HG02588 (cell line): Measurements from ENCODE around the gene ACTN2.
"Not testable (repeated sequence)": the region's sequence is repeated elsewhere in the genome, so short reads cannot be mapped to it uniquely, and the experiment has no call there.

ENCODE experiments used
- ATAC-seq: cut with Tn5 transposase; IDR thresholded peaks from one replicate; pipeline ENCODE4 v1.9.1; 2021; ENCODE audit warnings: mild to moderate bottlenecking, moderate library complexity; ENCODE audit not compliant: unreplicated experiment

The ACTN2 gene

GRCh38 chr1:236685917-236686814, at the start of gene ACTN2:
ACTN2 (plus strand) TSS chr1:236686499; CDS start chr1:236686674, 175 bp downstream.
- peak; percentile 83 for ATAC-seq

DNA sequence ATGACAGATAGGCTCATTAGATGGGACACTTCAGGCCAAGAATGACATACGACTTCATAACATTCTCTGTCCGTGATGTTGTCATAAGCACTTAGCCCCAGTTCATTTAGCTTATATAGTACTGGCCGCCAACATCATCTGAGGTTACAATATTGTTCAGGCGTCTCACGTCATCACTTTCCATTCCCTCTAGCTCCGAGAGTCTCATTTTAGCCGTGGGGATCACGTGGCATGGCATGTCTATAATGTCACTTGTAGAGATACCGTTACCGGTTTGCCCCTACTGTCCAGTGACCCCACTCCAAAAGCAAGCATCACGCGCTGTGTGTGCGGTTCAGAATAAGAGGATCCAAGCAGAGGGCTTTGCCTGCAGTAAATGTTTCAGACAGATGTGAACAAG, 47.4 kb upstream of the ACTN2 start:
- ATAC-seq = no peak

DNA sequence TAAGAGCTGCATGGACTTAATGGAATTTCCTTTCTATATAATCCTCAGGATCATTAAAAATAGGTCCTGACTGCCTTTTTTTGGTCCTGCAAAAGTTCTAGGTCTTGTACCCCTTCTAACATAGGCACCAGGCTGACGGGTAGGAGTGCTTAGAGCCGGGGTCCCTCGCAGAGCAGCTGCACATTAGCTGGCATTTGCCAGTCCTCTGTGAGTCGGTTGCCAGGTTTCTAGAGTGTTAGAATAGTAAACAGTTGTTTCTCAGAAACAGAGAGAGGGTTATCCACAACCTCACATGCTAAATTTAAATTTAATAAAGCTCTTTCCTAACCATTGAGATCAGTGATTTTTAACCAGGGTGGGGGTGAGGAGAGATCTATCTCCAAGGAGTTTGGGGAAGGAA, 46.6 kb upstream of the ACTN2 start:
- no peak for ATAC-seq

GRCh38 chr1:236642763-236643162, 43.5 kb upstream of the ACTN2 start:
- ATAC-seq = no peak

DNA sequence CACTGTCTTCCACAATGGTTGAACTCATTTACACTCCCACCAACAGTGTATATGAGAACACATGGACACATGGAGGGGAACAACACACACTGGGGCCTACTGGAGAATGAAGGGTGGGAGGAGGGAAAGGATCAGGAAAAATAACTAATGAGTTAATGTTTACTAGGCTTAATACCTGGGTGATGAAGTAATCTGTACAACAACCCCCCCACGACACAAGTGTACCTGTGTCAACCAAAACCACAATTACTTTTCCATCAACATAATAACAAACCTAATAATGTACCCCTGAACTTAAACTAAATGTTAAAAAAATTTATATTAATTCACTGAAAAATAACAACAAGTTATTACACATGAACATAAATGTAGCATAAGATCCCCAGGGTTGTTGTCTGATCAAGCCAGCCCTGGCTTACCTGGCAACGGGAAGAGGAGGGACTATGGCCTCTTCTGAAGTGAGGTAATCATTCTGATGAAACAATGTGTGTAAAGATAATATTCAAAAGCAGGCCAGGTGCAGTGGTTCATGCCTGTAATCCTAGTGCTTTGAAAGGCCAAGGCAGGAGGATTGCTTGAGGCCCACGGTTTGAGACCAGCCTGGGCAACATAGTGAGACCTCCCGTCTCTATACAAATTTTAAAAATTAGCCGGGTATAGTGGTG, 41.2 kb upstream of the ACTN2 start:
- no peak for ATAC-seq

GRCh38 chr1:236654511-236654910, 31.8 kb upstream of the ACTN2 start:
- no peak for ATAC-seq

DNA sequence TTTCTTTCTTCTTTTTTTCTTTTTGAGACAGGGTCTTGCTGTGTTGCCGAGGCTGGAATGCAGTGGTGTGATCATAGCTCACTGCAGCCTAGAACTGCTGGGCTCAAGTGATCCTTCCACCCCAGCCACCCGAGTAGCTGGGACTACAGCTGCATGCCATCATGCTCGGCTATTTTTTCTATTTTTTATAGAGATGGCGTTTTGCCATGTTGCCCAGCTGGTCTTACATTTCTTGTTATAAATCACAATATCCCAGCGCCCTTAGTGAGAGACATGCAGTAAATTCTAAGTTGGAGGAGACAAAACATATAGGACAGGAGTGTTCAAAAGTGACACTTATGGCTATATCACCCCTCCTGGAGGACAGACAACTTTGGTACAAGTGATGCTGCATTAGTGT, 31.3 kb upstream of the ACTN2 start:
- ATAC-seq = no peak

- ATAC-seq = no peak
These were observed 28.9 kb upstream of the ACTN2 start for GRCh38 chr1:236657398-236657797.

- no peak for ATAC-seq
These were observed 26.3 kb upstream of the ACTN2 start for GRCh38 chr1:236659792-236660587.

GRCh38 chr1:236663934-236664333, 22.4 kb upstream of the ACTN2 start:
- ATAC-seq = no peak

DNA sequence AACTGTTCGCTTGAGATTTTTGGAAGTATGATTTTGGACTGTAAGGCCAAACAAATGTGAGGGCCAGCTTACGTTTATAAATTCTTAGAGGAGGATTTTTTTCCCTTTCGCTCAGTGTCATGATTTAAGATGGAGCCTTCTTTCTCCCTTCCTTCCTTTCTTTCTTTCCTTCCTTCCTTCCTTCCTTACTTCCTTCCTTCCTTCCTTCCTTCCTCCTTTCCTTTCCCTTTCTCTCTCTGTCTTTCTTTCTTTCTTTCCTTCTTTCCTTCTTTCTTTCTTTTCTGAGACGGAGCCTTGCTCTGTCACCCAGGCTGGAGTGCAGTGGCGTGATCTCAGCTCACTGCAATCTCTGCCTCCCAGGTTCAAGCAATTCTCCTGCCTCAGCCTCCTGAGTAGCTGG, 17.4 kb upstream of the ACTN2 start:
- ATAC-seq = not testable (repeated sequence)

- no peak for ATAC-seq
These were observed 16.2 kb upstream of the ACTN2 start for GRCh38 chr1:236670060-236670459.

- ATAC-seq = no peak
These were observed 12.9 kb upstream of the ACTN2 start for GRCh38 chr1:236673289-236673919.

- no peak for ATAC-seq
These were observed 8.6 kb upstream of the ACTN2 start for GRCh38 chr1:236677641-236678235.

- no peak for ATAC-seq
These were observed 5.1 kb upstream of the ACTN2 start for GRCh38 chr1:236681219-236681618.

- no peak for ATAC-seq
These were observed 938 bp upstream of the ACTN2 start for GRCh38 chr1:236685205-236685916.

DNA sequence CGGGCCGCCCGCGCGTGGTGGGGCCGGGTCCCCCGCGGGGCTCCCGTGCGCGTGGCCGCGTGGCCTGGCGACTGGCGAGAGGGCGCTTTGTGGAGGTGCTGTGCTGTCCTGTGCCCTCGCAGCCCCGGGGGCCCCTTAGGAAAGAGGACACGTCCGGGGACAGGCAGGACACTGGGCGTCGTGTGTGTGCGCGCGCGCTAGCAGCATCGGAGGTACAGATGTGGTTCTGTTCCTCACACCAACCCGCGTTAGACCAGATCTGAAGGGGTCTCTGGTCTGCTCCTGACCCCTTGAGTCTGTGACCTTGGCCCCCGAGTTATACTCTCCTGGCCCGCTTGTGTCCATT, 489 bp downstream of the ACTN2 start:
- no peak for ATAC-seq

- ATAC-seq = no peak
These were observed 974 bp downstream of the ACTN2 start for GRCh38 chr1:236687273-236687672.

DNA sequence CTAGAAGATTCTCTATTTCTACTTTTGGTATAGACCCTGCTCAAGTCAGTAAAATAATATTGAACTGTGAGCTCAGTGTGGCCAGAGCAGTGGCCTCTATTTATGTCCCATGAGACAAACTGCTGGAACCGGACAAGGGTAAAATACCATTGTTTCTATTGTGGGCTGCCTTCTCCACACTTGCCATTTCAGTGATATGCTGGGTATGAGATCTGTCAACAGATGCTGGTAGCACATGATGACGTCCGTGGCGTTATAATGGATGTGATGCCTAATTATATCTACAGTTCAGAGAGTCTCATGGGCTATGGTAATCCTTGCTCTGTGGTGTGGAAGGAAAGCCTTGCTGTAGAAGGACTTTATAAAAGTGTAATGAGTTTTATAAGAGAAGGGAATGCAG, 2.4 kb downstream of the ACTN2 start:
- ATAC-seq = no peak
